DMS153 treated with DMSO at 0.1 percent for 48 hours (cell line): ENCODE measurements around the gene POLD2.

Experiments
- DNase-seq: peaks from one replicate; lab custom pipeline; 2025; ENCODE audit not compliant: unreplicated experiment; lab: John Stamatoyannopoulos, UW

The POLD2 gene

DNA sequence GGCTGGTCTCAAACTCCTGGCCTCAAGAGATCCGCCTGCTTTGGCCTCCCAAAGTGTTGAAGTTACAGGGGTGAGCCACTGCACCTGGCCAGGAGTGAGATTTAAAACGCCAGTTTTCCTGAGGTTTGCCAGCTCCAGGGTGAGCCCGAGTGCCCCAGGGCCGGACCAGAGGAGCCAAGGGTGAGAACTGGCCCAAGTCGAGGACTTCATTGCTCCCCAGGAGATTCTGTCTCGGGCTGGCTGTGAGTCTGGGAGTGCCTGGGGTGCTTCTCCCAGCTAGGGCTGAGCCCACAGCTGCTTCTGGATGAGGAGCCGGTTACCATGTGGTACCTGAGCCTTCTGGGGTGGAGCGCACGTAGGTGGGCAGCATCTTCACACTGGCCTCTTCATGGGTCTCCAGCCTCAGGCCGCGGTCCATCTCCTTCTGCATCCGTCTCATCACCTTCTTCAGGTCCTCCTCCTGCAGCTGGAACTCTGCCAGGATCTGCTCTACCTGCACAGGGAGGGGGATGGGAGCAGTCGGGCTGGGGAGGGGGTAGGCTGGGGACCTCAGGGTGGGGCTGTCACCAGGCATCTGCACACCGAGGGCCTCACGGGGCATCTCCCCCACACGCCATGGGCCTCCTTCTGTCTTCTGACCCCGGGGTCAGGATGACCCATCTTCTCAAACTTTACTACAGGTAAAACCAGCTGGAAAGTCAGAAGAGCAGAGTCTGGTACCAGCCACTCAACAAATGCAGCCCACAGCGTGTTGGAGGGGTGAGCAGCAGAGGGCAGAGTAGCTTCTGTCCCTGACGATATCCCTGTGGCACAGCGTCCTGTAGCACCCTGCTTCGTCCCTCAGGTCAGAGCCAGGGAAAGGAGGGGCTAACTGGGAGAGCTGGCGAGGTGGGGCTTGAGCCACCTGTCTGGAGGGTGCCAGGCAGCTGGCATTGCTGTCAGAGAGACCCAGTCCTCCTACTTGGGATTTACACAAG lies 29.9 kb upstream of the POLD2 start:
- DNase-seq = no peak

DNA sequence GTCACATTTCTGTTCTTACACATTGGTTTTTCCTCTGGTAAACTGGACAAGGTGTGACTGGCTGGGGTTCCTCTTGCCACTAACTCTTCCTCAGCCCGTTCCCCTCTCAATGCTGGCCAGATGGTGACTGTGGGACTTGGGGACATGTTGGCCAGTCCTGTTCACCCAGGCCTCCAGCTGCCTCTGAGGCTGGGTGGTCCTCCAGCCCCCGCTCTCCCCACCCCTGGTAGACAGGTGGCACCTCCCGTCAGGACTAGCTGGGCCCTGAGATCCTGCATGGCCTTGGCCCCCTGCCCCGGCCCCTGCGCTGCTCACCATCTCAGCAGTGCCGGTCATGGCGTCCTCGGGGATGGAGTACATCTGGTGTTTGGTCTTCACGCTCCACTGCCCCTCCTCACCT lies 28.6 kb upstream of the POLD2 start:
- DNase-seq = no peak

DNA sequence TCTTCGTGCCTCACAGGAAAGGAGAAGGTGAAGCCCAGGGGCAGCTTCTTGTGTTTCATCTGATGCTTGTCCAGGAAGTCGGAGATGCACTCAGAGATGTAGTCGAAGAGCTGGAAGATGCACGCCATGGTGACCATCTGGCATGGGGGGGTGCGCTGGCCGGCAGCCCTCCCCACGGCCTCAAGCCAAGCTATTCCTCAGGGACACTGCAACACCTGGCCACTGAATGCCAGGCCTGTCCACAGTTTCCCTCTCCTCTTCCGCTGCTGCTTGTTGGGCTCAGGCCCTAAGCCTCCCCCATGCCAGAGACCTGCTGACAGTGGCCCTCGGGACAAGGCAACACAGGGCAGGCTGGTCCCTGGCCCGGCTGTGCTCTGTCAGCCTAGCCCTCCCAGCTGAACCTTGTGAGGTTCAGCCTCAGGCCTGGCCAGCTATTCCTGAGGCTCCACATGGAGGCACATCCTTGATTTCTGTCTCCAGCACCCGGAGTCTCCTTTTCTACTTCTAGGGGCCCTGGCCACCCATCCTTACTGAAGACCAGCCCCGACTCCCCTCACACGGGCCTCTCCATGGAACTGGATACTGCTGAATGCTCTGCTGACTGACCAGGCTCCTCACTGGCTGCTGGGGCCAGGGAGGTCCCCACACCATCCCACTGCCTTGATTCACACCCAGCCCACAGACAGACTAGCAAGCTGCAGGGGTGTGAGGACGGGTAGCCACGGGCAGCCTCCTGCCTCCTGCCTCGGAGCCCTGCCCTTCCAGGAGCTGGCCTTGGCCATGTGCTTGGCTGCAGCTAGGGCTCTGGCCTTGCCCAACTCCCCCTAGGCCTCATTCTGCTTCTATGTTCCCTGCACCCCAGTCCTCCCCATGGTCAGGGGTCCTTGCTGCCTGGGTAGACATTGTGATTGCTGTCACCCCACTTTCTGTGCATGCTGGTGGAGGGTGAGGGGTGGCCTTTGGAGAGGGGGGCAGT lies 27.9 kb upstream of the POLD2 start:
- DNase-seq = no peak

DNA sequence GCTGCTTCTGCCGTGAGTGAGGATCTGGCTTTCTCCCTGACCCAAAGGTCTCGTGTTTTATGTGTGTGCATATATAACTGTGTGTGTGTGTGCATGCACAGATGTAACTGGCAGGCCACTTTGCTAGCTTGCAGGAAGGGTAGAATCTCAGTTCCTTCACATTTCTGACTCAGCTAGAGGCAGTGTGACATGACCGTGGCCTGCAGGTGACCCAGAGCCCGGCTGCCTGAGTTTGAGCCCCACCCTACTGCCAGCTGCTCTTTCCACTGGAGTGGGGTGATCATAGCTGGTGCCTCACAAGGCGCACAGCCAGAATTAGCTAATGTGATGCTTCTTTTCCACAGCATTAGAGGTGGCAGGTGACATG lies 27.1 kb upstream of the POLD2 start:
- DNase-seq = no peak

DNA sequence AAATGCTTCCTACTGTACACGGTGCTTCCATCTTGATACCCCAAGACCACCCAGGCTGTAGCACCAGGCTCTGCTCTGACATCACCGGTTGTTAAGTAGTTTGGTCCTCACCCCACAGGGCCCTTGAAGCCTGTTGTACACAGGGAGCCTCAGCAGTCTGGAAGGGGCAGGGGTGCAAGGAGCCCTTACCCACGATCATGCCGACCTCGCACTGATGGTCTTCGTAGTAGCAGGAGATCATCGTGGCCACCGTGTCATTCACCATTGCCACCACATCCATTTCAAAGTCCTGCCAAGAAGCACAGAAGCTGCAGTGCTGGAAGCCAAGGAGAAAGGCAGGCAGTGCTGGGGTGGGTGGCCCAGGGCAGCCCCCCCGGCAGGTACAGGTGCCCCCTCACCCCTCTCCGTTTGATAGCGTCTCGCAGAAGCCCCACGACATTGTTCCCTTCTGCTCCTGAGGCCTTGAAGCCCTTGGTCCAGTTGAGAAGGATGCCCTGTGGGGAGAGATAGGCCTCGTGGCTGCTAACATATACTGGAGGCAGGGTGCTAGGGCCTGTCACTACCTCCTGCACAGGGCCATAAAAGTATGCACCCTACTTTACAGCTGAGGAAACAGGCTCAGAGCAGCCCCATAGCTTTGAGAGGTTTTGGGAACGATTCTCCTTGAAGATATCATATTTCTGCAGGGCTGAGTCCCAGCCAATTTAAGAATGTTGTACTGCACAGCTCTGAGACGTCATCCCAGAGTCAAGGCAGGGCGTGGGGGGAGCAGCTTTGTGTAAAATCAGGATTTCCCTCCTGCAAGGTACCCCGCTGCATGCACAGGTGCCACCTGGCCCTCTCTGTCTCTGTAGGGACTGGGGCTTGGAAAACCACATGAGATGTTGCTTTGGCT lies 26.5 kb upstream of the POLD2 start:
- no peak for DNase-seq

DNA sequence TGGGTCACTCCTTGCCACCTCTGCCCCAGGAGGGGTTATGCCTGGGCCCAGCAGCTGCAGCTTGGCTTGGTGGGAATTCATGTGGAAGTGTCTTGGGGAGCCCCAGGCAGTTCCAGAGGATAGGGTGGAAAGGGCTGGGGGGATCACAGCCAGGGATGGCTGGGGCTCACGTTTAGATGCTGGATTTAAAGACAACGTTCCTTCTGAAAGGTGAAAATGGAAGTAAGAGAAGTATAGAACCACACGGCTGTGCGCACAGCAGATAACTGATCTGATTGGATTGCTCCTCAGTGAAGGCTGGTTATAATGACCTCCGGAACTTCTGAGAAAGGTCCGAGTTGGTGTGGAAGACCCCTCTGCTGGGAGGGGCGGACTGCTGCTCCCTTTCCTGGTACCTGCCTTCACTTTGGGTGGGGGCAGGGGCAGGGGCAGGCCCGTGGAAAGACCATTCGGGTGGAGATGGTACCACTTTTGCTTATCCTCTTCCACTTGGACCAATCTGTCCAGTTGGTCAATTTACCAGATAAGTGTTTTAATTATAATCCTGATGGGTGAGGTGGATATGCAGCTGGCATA lies 25.7 kb upstream of the POLD2 start:
- DNase-seq = no peak

DNA sequence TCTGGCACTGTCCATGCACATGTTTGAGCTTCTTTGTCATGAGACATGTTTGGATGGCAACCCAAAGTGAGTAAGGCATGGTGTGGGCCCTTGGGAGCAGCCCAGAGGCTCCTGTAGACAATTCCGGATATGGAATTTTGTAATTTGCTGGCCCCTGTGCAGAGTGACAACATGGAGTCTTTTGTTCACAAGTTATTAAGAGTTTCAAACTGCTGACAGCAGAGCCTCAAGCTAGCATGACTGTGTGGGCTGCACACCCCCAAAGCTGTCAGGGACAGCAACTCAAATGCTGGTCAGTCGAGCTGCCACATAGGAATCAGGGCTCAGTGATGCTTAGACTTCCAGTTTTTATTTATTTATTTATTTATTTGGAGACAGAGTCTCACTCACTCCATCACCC lies 24.8 kb upstream of the POLD2 start:
- DNase-seq = no peak

DNA sequence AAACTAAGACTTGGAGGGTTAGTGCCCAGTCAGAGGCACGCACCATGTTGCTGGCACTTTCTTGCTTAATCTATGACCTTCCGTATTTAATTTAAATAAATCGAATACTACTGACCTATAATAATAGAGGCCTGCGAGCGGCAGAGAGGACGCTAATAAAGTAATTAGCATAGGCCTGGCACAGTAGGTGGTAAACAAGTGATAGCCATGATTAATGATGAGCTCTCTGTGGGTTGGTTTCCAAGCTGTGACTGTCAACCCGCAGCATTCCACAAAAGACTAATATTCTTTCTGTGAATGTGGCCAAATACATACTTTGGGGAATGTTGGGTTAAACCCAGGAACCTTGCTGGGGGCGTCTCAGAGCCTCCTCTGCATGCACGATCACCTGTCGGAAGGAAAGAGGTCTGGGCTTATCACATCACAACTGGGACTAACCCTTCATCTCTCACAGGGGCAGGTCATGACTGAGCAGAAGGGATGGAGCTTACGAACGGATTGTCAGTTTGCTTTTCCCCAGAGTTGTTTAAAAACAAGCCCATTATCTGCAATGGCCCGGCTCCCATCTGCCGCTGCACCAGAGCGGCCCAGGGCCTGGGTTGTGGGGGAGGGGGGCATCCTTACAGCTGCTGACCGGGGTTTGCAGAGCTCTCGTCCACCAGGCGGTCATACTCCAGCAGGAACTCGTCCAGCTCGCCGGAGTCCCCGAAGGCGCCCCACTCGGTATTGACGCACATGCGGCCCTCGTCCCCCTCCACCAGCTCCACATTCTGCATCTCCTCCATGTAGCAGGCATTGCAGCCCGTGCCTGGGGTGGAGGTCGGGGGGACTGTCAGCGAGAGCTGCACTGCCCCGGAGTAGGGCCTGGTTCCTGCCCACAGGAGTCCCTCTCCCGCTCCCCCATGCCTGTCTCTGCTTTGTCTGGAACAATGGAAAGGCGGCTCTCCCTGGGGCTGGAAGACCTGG lies 24.0 kb upstream of the POLD2 start:
- no peak for DNase-seq

DNA sequence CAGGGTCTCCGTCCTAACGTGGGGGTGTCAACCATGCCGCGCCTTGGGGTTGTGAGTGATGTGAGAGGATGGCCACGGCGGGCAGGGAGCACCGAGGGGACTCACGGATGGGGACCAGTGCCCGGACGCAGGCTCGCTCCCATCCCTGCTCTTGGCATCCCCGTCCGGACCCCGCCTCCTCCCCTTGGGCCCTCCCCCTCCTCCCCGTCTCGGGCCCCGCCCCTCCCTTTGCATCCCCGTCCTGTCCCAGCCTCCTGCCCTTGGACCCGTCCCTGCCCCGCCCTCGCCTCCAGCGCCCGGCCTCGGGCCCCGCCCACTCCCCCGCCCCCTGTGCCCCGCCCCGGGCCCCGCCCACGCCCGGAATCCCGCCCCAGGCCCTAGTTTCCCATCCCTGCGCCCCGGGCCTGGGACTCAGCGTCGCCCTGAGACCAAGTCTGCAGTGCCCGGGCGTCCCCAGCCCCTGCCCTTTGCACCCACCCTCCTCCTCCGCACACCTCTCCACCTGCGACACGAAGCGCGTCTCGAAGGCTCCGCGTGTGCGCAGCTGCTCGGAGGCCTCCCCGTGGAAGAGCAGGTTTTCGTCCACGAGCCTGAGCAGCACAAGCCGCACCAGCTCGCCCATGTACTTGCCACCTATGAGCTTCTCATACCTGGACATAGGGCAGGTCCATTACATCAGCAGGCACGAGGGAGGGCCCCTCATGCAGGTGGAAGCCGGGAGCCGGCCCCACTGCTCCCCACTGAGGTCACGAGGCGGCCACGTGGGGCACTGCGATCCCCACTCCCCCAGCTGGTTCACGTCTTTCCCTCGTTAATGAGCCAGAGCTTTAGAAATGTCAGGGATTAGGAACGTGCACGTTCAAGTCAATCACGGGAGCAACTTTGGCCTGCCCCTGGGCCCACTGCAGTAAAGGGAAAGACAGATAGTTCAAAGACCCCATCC lies 22.9 kb upstream of the POLD2 start:
- DNase-seq = no peak

DNA sequence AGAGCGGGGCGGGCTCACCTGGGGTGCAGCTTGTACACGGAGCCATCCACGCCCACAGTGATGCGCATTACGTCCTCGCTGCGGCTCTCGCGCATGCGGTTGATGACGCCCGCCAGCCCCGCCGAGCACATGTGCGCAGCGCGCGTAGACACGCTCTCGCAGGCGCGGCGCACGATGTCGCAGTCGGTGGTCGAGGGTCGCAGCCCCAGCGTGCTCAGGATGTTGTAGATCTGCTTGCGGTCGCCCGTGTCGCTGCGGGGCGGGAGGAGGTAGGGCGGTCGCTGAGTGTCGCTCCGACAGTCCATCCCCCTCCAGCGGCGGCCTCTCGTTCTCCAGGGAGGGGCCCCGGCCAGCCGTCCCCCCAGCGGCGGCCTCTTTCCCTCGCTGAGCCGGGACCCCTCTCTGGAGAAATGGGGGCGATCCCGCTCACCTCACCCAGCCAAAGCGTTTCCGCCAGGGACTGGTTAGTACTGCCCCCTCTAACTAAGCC lies 22.2 kb upstream of the POLD2 start:
- DNase-seq = no peak

DNA sequence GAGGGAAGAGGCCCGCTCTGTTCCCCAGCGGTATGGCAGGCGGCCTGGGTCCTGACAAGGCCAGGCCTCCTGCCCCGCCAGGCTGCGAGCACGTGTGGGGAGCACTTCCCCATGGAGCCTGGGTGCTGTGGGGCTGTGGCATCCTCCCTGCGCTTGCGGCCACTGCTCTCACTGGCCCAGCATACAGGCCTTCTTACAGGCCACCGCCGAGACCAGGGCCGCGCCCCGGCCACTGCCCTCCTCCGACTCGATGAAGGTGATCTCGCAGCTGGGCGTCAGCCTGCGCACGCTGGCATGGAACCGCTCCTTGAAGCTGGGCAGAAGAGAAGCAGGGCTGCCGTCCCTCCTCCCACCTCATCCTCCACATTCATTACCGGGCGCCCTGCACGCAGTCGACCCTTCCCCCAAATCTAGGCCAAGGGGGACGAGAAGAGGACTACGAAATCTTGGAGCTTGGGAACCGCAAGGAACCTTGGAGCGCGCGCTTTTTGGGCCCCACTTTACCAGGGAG lies 21.7 kb upstream of the POLD2 start:
- no peak for DNase-seq

DNA sequence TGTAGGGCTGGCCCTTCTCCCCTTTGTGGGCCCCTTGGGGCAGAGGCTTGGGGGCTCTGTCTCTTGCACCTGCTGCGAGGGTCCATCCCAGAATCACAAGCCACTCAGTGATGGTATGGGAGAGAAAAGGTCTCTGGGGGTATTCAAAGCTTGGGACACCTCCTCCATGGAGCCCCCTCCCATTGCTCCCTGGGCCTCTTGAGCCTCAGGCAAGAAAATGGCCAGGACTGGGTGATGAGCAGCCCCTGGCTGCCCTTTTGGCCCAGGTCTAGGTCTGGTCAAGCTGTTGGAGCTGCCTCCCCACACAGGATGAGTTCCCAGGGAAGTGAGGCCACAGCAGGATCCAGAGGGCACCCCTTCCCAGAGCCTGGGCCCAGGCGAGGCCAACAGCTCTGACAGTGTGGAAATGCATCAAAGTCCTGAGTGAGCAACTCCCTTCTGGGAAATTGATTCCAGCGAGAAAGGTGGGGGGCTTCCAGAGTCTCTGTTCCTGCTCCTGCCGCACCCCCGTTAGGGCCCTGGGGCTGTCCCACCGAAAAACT lies 21.1 kb upstream of the POLD2 start:
- DNase-seq = no peak

DNA sequence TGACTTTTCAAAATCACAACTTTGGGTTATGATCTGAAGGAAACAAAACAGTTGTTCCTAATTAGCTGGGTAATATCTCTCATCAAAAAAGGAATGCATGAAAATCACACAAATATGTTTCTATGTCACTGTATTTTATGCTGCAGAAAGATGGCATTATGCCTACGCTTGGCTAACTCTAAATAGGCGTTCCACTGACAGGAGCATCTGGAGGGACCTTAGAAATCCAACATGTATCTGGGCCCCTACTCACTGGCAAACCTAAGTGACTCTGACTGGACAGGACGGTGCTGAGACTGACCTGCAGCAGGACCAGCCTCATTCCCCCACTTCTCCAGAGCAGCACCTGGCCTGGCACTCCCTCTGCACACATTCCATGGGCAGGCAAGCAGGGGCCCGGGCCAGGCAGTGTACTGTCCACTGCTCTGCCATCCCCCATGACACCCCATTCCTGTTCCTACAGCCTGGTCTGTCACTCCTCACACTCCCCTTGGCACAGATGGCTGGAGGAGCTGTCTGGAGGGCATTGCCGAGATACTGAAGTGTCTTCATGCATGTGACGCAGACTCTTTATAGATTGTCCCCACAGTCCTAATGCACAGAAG lies 20.4 kb upstream of the POLD2 start:
- no peak for DNase-seq

DNA sequence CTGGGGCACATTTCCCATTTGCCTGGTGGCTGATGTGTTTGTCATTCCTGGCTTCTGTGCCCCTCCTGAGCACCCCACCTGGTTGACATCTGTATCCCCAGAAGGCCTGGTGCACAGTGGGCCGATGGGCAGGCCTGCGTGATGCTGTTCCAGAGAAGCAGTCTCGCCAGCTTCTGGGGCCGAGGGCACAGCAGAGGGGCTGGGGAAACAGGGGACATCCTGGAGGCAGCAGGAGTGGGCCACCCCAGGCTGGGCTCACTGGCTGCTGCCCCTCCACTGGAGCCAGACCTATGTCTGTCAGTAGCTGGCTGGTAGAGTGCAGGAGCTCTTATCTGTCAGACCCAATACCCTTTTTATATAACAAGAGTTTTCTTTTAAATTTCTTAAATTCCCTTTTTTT lies 18.7 kb upstream of the POLD2 start:
- DNase-seq = no peak

DNA sequence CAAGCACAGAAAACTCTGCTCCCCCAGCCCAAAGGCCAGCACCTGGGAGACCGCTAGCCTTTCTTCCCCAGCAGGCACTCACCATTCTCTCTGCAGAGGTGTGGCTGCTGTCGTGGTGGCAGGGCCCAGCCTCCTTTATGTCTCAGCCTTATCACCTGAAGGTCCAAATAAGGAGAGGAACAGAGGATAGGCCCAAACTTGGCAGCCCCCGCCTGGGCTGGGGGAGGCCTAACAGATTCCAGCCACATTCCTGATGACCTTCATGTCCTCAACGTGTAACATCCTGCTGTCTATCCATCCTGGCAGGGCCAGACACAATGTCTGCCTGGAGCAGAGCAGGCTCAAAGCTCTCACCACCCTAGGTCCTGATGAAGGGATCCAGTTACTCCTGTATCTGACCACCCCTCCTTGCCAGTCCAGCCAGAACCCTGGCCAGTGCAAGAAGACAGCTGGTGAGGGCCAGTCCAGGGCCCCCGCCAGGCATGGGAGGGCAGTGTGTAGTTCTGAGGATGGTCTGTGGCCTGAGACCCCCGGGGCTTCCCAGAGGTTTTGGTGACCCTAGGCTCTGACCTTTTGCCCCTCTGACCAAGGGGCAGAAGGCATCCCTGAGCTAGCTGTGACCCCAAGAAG lies 18.0 kb upstream of the POLD2 start, which contains the start of gene MYL7:
Gene MYL7, minus strand, starts transcription at position 112 of the 630 bp plus-strand sequence. Its CDS starts 27 bp downstream, at position 85.
- no peak for DNase-seq

DNA sequence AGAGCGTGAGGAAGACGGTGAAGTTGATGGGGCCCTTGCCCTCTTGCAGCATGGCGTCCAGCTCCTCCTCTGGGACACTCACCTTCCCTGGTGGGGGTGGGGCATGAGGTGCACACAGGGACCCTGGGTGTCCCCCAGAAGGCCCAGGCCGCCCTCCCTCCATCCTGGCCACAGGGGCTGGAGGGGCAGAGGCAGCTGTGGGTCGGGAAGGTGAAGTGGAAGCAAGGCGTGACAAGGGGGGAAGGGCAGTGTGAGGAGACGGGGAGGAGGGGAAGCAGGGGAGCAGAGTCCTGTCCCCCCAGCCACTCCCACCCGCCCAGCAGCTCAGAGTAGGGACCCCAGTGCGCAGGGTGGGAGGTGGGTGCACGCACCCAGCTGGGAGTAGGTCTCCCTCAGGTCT lies 17.0 kb upstream of the POLD2 start:
- DNase-seq = no peak
